Fibroblast of mammary gland (primary cell): ENCODE measurements around the gene WWC1.
"Not testable (repeated sequence)": the region's sequence is repeated elsewhere in the genome, so short reads cannot be mapped to it uniquely, and the experiment has no call there.

ENCODE experiments used
- DNase-seq: peaks from one replicate; pipeline ENCODE4 v3.0.0-alpha.2; 2010; ENCODE audit warnings: low read depth
- H3K4me3 ChIP-seq: 2 replicates; pipeline ENCODE4 v1.5.1; 2011; ENCODE audit warnings: low read depth, mild to moderate bottlenecking, low read length, moderate library complexity; ENCODE audit not compliant: control insufficient read depth
- TF ChIP-seq, protein P1 (sequence below): conservative IDR thresholded peaks from 2 replicates; pipeline ENCODE4 v1.5.1; 2011; ENCODE audit warnings: low read depth, low read length, inconsistent platforms; ENCODE audit not compliant: control insufficient read depth, insufficient read depth

The WWC1 gene

DNA sequence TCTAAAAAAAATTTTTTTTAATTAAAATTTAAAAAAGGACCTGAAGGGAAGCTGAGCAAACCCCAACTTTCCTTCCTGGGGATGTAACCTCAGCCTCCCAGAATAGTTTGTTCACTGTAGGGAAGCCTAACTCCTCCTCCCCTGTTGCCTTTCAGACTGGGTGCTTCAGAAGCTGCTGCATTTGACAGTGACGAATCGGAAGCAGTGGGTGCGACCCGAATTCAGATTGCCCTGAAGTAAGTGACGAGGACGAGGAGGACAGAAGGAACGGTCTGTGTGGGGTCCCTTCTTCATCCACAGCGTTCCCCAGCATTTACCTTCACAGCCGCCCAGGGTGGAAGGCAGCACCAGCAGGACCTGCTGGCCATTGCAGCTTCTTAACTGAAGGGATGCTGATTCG, 137.1 kb downstream of the WWC1 start:
- TF ChIP-seq, protein P1, sequence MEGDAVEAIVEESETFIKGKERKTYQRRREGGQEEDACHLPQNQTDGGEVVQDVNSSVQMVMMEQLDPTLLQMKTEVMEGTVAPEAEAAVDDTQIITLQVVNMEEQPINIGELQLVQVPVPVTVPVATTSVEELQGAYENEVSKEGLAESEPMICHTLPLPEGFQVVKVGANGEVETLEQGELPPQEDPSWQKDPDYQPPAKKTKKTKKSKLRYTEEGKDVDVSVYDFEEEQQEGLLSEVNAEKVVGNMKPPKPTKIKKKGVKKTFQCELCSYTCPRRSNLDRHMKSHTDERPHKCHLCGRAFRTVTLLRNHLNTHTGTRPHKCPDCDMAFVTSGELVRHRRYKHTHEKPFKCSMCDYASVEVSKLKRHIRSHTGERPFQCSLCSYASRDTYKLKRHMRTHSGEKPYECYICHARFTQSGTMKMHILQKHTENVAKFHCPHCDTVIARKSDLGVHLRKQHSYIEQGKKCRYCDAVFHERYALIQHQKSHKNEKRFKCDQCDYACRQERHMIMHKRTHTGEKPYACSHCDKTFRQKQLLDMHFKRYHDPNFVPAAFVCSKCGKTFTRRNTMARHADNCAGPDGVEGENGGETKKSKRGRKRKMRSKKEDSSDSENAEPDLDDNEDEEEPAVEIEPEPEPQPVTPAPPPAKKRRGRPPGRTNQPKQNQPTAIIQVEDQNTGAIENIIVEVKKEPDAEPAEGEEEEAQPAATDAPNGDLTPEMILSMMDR, result no peak
- no peak for DNase-seq
- H3K4me3 ChIP-seq, result no peak overlapping the region

DNA sequence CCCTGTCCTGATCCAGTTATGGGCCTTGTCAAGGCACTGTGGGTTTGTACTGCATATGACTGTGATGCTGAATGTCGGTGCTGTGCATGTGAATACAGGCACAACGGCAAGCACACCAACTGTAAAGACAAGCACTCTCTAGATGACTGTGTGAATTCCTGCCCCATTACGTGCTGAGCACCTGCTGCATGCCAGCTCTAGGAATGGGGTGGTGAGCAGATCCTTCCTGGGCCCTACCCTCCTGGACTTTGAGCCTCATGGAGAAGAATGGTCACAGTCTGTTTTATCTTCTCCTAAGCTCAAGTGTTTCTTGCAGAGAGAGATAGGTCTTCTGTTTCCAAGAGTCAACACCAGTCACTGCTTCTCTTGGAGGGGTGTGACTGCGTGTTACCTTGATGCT, 138.9 kb downstream of the WWC1 start:
- no peak overlapping the region for H3K4me3 ChIP-seq
- DNase-seq, result no peak
- TF ChIP-seq, protein P1, result no peak

DNA sequence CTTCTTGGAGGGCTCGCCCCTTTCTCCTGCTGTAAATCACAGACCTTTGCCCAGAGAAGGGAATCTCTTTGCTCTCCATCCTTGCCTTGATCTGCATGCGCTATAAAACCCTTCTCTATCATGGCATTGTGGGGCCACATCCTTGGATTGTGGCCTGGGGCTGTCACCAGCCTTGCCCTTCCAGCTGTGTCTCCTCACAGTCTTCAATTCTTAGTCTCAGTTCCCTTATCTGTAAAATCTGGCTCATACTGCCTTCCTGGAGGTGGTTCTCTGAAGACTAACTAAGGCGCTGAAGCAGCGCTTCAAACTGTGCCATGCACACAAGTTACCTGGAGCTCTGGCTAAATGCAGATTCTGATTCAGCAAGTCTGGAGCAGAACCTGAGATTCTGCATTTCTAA, 141.5 kb downstream of the WWC1 start:
- H3K4me3 ChIP-seq, result no peak overlapping the region
- DNase-seq, result no peak
- TF ChIP-seq, protein P1, result no peak

DNA sequence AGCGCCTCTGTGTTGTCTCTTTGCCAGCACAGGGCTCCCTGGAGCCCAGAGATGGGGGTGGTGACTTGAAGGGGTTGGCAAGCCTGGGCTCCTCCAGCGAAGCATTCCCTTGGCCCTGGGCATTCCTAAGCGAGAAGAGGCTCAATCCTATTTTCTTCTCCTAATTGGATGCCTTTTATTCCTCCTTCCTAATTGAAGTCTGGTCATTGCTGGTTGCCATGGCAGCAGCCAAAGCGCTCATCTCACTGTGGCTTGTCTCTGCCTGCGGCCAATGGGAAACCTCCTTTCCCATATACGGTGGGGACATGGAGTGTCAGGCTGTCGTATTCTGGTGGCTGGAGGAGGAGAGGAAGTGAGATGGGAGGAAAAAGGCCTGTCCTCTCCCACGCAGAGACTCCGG, 142.6 kb downstream of the WWC1 start:
- H3K4me3 ChIP-seq, result no peak overlapping the region
- TF ChIP-seq, protein P1, result no peak
- no peak for DNase-seq

DNA sequence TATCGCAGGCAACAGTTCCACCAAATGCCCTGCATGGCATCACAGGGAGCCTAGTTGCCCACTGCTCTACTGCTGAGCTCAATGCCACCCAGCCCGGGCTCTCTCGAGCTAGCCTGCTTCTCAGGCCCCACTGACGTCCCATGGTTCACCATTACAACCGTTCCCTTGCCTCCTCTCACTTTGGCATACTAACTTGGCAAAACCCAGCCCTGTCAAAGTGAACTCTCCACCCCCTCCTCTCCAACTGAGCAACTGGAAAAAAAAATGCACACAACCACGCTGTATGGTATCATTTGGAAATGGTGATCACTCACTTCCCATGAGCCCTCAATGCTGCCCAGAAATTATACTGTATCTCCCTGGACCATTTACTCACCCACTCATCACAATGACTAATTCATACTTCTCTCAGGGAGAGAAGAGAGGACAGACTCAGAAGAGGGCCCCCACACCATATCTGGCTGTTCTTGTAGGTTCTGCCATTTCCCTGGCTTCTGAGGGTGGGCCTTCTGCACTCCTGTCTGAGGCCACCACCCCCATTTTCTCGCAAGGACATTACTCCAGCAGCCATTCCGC, 143.4 kb downstream of the WWC1 start:
- DNase-seq, result peak; percentile 75
- no peak overlapping the region for H3K4me3 ChIP-seq
- TF ChIP-seq, protein P1, result no peak

DNA sequence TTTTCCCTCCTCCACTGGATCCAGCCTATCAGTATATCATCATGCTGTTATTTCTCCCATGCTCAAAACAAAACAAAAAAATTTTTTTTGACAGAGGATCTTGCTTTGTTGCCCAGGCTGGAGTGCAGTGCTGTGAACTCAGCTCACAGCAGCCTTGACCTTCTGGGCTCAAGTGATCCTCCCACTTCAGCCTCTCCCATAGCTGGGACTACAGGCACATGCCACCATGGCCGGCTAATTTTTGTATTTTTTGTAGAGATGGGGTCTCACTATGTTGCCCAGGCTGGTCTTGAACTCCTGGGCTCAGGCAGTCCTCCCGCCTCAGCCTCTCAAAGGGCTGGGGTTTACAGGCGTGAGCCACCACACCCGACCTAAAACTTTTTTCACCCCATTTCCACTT, 143.9 kb downstream of the WWC1 start:
- not testable (repeated sequence) for DNase-seq, H3K4me3 ChIP-seq

DNA sequence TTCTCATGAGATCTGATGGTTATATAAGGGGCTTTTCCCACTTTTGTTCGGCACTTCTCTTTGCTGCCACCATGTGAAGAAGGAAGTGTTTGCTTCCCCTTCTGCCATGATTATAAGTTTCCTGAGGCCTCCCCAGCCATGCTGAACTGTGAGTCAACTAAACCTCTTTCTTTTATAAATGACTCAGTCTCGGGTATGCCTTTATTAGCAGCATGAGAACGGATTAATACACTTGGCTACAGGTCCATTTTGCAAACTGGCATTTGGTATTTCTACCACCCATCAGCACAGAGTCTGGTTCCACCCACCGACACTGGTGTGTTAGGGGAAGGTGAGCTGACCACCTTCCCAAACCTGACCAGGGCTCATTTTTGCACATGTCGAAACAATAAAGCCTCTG, 146.9 kb downstream of the WWC1 start:
- DNase-seq, result peak; percentile 14
- TF ChIP-seq, protein P1, result no peak
- no peak overlapping the region for H3K4me3 ChIP-seq
